ENCODE data around the gene CD274.

The CD274 gene

DNA sequence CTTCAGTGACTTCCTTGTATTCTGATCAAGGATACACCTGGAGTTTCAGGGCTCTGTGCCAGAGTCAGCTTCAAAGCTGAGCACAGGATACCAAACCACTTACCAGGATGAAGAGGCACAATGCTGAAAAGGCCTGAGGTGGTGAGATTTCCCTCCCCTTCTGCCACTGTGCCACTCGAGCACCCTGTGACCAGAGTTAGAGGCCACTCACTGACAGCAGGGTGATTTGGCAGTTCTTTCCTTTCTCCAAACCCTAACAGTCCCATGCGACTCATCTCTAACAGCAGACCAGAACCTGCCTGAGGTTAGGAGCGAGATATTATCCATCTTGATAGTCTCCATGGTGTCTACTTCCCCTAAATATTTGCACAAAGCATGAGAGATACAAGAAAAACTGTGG, 14.4 kb upstream of the CD274 start:
- no peak for DNase-seq (ENCODE audit: low spot score)
- H3K27ac ChIP-seq (ENCODE audit: poor library complexity, severe bottlenecking), result peak overlapping the region; percentile 86
- TF ChIP-seq, protein P1, sequence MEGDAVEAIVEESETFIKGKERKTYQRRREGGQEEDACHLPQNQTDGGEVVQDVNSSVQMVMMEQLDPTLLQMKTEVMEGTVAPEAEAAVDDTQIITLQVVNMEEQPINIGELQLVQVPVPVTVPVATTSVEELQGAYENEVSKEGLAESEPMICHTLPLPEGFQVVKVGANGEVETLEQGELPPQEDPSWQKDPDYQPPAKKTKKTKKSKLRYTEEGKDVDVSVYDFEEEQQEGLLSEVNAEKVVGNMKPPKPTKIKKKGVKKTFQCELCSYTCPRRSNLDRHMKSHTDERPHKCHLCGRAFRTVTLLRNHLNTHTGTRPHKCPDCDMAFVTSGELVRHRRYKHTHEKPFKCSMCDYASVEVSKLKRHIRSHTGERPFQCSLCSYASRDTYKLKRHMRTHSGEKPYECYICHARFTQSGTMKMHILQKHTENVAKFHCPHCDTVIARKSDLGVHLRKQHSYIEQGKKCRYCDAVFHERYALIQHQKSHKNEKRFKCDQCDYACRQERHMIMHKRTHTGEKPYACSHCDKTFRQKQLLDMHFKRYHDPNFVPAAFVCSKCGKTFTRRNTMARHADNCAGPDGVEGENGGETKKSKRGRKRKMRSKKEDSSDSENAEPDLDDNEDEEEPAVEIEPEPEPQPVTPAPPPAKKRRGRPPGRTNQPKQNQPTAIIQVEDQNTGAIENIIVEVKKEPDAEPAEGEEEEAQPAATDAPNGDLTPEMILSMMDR (IDR thresholded peaks at IDR 0.05; ENCODE audit: poor library complexity, severe bottlenecking), result no peak
- ATAC-seq (ENCODE audit: low read depth), result no peak
- no peaks in the 10 kb centered on the region for H3K27me3 ChIP-seq (ENCODE audit: insufficient read depth, poor library complexity, severe bottlenecking)
- H3K4me1 ChIP-seq (ENCODE audit: insufficient read depth, poor library complexity, severe bottlenecking), result peaks cover 14% of the 10 kb centered on the region
- peaks cover 21% of the 10 kb centered on the region for H3K36me3 ChIP-seq (ENCODE audit: low read depth)
- H3K9me3 ChIP-seq (ENCODE audit: severe bottlenecking), result no peaks in the 10 kb centered on the region
- H3K4me3 ChIP-seq (ENCODE audit: severe bottlenecking), result no peak overlapping the region

DNA sequence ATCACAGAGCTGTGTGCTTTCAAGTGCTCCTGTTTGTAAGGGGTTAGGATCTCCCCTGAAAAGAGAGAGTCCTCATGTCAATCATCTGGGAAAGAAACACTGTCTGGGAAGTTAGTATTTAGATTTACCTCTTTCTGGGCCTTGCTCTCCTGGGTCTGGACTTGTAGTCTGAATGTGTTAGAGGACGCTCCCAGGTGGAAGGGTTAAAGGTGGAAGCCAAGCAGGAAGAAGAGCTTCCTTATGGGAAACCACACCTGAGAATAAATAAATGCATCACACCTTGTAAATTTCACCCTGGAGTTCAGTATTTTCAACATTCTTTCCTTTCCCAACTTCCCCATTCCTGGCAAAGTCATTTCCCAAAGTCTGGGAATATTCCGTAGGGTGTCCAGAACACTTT, 13.9 kb upstream of the CD274 start:
- no peak for ATAC-seq (ENCODE audit: low read depth)

DNA sequence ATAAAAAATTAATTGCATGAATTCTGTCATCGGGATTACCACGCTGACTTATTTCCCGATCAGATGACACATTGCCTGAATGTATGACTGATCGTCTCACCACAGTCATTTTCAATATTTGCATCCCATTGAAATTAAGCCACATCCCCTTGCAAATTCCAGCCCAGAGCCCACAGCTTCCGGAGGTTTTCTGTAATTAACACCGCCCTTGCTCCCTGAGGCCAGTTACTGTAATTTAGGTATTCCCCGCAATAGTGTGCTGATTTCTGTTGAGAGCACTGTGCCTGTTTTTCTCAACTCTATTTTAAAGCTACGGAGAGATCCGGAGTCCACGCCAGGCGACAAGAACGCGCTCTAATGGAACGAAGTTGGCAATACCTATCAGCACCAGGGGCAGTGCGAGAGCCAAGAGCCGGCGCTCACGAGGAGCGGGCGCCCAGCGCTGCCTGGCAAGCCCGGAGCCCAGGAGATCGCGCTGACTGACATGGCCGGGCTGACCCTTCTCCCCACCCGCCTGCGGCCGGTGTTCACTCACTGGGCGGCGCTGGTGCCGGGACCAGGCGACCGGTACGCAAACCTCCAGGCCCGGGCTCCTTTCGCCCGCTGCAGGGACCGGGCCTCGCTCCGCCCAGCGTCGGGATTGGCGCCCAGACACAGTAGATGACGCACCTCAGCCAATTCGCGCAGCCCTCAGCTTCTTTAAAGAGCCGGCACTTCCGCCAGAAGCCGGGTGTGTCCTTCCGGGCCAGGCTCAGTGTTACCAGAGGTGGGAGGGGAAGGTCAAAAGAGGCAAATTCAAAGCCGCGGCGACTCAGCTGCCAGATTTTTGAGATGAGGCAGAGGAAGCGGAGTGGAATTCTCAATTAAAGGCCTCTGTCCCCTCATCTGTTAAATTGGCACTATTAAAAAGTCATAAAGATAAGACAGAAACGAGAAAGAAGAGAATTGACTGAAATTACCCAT, 12.8 kb upstream of the CD274 start, which contains the start of gene PLGRKT:
PLGRKT (minus strand) TSS at position 672 of the 963 bp plus-strand sequence. CDS start 5,948 bp downstream, outside the sequence.
- TF ChIP-seq, protein P1 (IDR thresholded peaks at IDR 0.05; ENCODE audit: poor library complexity, severe bottlenecking), result peak; percentile 27
- peak within 1 kb of the TSS; percentile 44 for H3K4me3 ChIP-seq (ENCODE audit: severe bottlenecking)

More for the DNA sequence above, 13.9 kb upstream of the CD274 start:
- peak overlapping the region; percentile 86 for H3K27ac ChIP-seq (ENCODE audit: poor library complexity, severe bottlenecking)
- H3K4me3 ChIP-seq (ENCODE audit: severe bottlenecking), result no peak overlapping the region
- peaks cover 14% of the 10 kb centered on the region for H3K4me1 ChIP-seq (ENCODE audit: insufficient read depth, poor library complexity, severe bottlenecking)
- H3K36me3 ChIP-seq (ENCODE audit: low read depth), result peaks cover 20% of the 10 kb centered on the region
- no peak for DNase-seq (ENCODE audit: low spot score)
- H3K9me3 ChIP-seq (ENCODE audit: severe bottlenecking), result no peaks in the 10 kb centered on the region
- TF ChIP-seq, protein P1 (IDR thresholded peaks at IDR 0.05; ENCODE audit: poor library complexity, severe bottlenecking), result no peak
- no peaks in the 10 kb centered on the region for H3K27me3 ChIP-seq (ENCODE audit: insufficient read depth, poor library complexity, severe bottlenecking)

DNA sequence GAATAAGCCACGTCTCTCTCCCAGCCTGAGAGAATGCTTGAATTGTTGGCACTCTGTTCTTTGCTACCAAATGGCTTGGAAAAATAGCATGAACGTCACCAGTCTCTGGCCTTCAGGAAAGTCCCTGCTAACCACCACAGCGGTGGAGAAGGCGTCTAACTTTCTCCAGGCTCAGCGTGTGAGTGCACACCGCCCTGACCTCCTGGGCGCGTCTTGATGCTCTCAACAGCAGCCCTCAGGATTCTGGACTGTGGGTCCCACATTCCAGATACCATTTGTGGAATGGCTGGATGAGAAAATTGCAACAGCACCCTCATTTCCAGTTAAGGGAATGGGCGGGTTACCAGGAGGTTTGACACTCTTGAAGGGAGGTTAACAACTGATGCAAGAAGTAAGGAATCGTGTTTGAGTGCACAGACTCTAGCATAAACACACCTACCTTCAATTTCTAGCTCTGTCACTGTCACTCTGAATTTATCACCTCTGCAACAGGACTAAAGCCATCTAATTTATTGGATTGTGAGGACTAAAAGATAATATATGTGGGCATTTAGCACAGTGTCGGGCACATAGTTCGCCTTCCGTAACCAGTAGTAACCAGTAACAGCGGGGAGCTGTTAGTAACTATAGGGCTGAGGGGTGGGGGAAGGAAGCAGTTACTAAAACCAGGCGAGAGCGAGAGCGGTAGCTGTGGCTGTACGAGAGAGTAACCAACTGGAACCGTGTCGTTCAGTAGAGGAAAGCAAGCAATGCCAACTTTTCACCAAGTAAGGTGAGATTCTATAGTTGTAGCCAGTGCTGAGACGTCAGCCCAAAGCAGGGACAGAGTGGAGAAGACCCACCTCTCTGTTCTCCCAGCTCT, 11.8 kb upstream of the CD274 start:
- H3K4me3 ChIP-seq (ENCODE audit: severe bottlenecking), result peak overlapping the region; percentile 44
- H3K27ac ChIP-seq (ENCODE audit: poor library complexity, severe bottlenecking), result peak overlapping the region; percentile 86
- TF ChIP-seq, protein P1 (IDR thresholded peaks at IDR 0.05; ENCODE audit: poor library complexity, severe bottlenecking), result no peak
- no peaks in the 10 kb centered on the region for H3K27me3 ChIP-seq (ENCODE audit: insufficient read depth, poor library complexity, severe bottlenecking)
- no peaks in the 10 kb centered on the region for H3K9me3 ChIP-seq (ENCODE audit: severe bottlenecking)
- peaks cover 14% of the 10 kb centered on the region for H3K36me3 ChIP-seq (ENCODE audit: low read depth)
- H3K4me1 ChIP-seq (ENCODE audit: insufficient read depth, poor library complexity, severe bottlenecking), result peaks cover 14% of the 10 kb centered on the region
- DNase-seq (ENCODE audit: low spot score) (no peak), ATAC-seq (ENCODE audit: low read depth) (no peak)

More for the DNA sequence above, 12.8 kb upstream of the CD274 start, which contains the start of gene PLGRKT:
- Histone ChIP-seq H3K4me1 (ENCODE audit: insufficient read depth, poor library complexity, severe bottlenecking) (peaks cover 14% of the 10 kb centered on the region), H3K27ac (ENCODE audit: poor library complexity, severe bottlenecking) (peak within 1 kb of the TSS; percentile 86), H3K27me3 (ENCODE audit: insufficient read depth, poor library complexity, severe bottlenecking) (no peaks in the 10 kb centered on the region), H3K36me3 (ENCODE audit: low read depth) (peaks cover 14% of the 10 kb centered on the region), H3K9me3 (ENCODE audit: severe bottlenecking) (no peaks in the 10 kb centered on the region)
- peak; percentile 88 for DNase-seq (ENCODE audit: low spot score)
- ATAC-seq (ENCODE audit: low read depth), result peak; percentile 95
